Lower leg skin (tissue), 4 donors: ENCODE results near the gene KRTAP13-2. TPM values are rescaled to one million over a fixed set of nuclear protein-coding genes. Genes with fewer than 3 reads are reported as not detected.

Source experiments
- DNase-seq, 2 donors: peaks; one replicate each; pipeline ENCODE4 v3.0.0-alpha.2; 2019; ENCODE audit warnings: low spot score in 2 of 2
- H3K4me3 ChIP-seq: fragments of 200-600 bp; sonication (generic); 2 replicates; pipeline ENCODE4 v1.5.1; 2017; ENCODE audit warnings: mild to moderate bottlenecking, low read depth; ENCODE audit not compliant: poor library complexity, severe bottlenecking
- POLR2A ChIP-seq, 2 donors: fragments of 450-650 bp; IDR thresholded peaks; one replicate each; pipeline ENCODE4 v1.6.1; 2016 to 2017; ENCODE audit warnings: antibody characterized with exemption in 2 of 2, mild to moderate bottlenecking in 1 of 2, moderate library complexity in 1 of 2
- WGBS, 2 donors: methylation state at CpG; one replicate each; pipeline ENCODE4 v1.1.5; 2018; 5-methylcytosine and 5-hydroxymethylcytosine counted together
- intact Hi-C: fragments of 100-400 bp; cut with DNase I; formaldehyde crosslinking; loops from one replicate; pipeline ENCODE4 v1.15.0; 2023; ENCODE audit warnings: low total_unique reads
- total RNA-seq, 4 donors: library from RNA; depleted of rRNA; stranded (reverse); fragments of >200 nt; gene quantifications; one replicate each; pipeline ENCODE4 v1.1.0, GENCODE V29; 2016
- TF ChIP-seq, protein P1 (sequence below), 3 donors: fragments of 450-650 bp; IDR thresholded peaks; one replicate each; pipeline ENCODE4 v1.5.1; 2016; ENCODE audit warnings: antibody characterized with exemption in 3 of 3, mild to moderate bottlenecking in 3 of 3, moderate library complexity in 2 of 3

KRTAP13-2 gene
- total RNA-seq, 4 donors from 2014 or later: 3.2 TPM; not detected in 3

DNA sequence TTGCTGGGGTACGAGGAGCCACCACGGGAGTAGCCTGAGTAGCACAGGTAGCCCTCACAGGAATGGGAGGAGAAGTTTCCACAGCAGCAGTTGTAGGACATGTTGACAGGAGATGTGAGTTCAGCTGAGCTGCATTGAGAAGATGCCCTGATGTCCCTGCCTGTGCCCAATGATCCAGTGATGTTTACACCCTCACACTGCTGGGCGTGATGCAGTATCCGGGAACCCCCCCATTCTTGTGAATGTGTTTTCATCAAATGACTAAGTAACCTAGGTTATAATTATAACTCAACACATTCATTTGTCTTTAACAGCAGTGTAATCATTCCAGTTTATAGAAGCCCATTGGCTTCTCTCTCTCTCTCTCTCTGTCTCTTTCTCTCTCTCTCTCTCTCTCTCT lies 23.6 kb downstream of the KRTAP13-2 start, which contains the start of gene KRTAP23-1:
KRTAP23-1 (minus strand) TSS at position 101 of the 400 bp plus-strand sequence; CDS start at position 101, 0 bp downstream.
- H3K4me3 ChIP-seq: no peak within 1 kb of the TSS
- TF ChIP-seq POLR2A (IDR thresholded peaks at IDR 0.05): no peak
- TF ChIP-seq, protein P1, sequence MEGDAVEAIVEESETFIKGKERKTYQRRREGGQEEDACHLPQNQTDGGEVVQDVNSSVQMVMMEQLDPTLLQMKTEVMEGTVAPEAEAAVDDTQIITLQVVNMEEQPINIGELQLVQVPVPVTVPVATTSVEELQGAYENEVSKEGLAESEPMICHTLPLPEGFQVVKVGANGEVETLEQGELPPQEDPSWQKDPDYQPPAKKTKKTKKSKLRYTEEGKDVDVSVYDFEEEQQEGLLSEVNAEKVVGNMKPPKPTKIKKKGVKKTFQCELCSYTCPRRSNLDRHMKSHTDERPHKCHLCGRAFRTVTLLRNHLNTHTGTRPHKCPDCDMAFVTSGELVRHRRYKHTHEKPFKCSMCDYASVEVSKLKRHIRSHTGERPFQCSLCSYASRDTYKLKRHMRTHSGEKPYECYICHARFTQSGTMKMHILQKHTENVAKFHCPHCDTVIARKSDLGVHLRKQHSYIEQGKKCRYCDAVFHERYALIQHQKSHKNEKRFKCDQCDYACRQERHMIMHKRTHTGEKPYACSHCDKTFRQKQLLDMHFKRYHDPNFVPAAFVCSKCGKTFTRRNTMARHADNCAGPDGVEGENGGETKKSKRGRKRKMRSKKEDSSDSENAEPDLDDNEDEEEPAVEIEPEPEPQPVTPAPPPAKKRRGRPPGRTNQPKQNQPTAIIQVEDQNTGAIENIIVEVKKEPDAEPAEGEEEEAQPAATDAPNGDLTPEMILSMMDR (IDR thresholded peaks at IDR 0.05): no peak
- intact Hi-C loops: loop anchor here (10.0 kb wide), 1 partner anchor 736 kb away; no protein-coding TSS in a partner anchor

GRCh38 chr21:30345014-30345413 lies 27.1 kb downstream of the KRTAP13-2 start:
- TF ChIP-seq, protein P1 (IDR thresholded peaks at IDR 0.05): no peak
- no peak for TF ChIP-seq POLR2A (IDR thresholded peaks at IDR 0.05)
- no peak for DNase-seq
- H3K4me3 ChIP-seq: no peak overlapping the region
- intact Hi-C loops: loop anchor here (10.0 kb wide), 1 partner anchor 740 kb away; no protein-coding TSS in a partner anchor
- 90 to 91% methylated on average over 2 of the region's 2 CpGs for WGBS, 2 donors

More for the DNA sequence above, 23.6 kb downstream of the KRTAP13-2 start, which contains the start of gene KRTAP23-1:
- WGBS, 2 donors: 84 to 89% methylated on average over 4 of the region's 4 CpGs
- DNase-seq: no peak

- intact Hi-C loops: loop anchor here (10.0 kb wide), 1 partner anchor 744 kb away; no protein-coding TSS in a partner anchor
- TF ChIP-seq POLR2A (IDR thresholded peaks at IDR 0.05): no peak
- TF ChIP-seq, protein P1 (IDR thresholded peaks at IDR 0.05): no peak
- WGBS, 2 donors: 93% methylated on average over 2 of the region's 2 CpGs
- DNase-seq: peak in 1 of 2 donors; percentile 18
- no peak overlapping the region for H3K4me3 ChIP-seq
Observed at GRCh38 chr21:30340714-30341573, 31.1 kb downstream of the KRTAP13-2 start.

GRCh38 chr21:30338717-30339116 lies 33.4 kb downstream of the KRTAP13-2 start:
- no peak overlapping the region for H3K4me3 ChIP-seq
- DNase-seq: no peak
- intact Hi-C loops: no loop called here
- 91 to 95% methylated on average over 4 of the region's 4 CpGs for WGBS, 2 donors
- TF ChIP-seq, protein P1 (IDR thresholded peaks at IDR 0.05): no peak
- TF ChIP-seq POLR2A (IDR thresholded peaks at IDR 0.05): no peak

DNA sequence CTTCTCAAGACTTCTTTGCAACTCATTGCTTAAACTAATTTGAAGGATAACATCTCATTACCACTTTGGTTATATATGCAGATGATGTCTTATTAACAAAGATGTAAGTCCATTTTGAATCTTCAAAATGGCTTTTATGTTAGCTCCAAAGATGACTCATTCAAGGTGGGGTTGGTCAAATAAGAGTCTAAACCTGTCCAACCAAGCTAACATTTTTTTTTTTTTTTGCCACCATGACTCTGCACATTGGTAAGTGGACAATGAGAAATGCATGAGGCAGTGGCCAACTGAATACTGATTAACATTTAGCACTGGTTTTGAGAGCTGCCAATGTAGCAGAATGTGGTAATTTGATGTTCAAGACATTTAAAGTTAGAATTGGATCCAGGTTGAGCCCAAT lies 34.3 kb downstream of the KRTAP13-2 start:
- intact Hi-C loops: no loop called here
- no peak overlapping the region for H3K4me3 ChIP-seq
- no peak for DNase-seq
- TF ChIP-seq, protein P1 (IDR thresholded peaks at IDR 0.05): no peak
- TF ChIP-seq POLR2A (IDR thresholded peaks at IDR 0.05): no peak
